Esophagus muscularis mucosa (tissue), 4 donors: ENCODE measurements around the gene GRID1. TPM values are rescaled to one million over a fixed set of nuclear protein-coding genes. Genes with fewer than 3 reads are reported as not detected.
A peak's percentile ranks its signal among the peaks of the same experiment; 100 is the strongest.

Experiments used
- DNase-seq: peaks from one replicate; pipeline ENCODE4 v3.0.0-alpha.2; 2017; ENCODE audit errors: extremely low spot score
- H3K27ac ChIP-seq, 4 donors: fragments of 200-600 bp; sonication (generic); replicated peaks in 1 of 4; 1 replicate in 3 of 4; 2 replicates in 1 of 4; pipeline ENCODE4 v1.5.1; 2016 to 2019; ENCODE audit warnings: mild to moderate bottlenecking in 1 of 4
- H3K27me3 ChIP-seq, 4 donors: fragments of 200-600 bp; sonication (generic); one replicate each; pipeline versions ENCODE4 v1.5.1 to v1.6.0; 2016 to 2019
- H3K36me3 ChIP-seq, 4 donors: fragments of 200-600 bp; sonication (generic); one replicate each; pipeline ENCODE4 v1.5.1; 2016 to 2019
- H3K4me1 ChIP-seq, 4 donors: fragments of 200-600 bp; sonication (generic); one replicate each; pipeline ENCODE4 v1.5.1; 2016 to 2019
- H3K4me3 ChIP-seq, 4 donors: fragments of 200-600 bp; sonication (generic); 1 replicate in 2 of 4; 2 replicates in 2 of 4; pipeline ENCODE4 v1.5.1; 2016 to 2019; ENCODE audit warnings: mild to moderate bottlenecking in 4 of 4, moderate library complexity in 1 of 4
- H3K9me3 ChIP-seq, 4 donors: fragments of 200-600 bp; sonication (generic); 1 replicate in 3 of 4; 2 replicates in 1 of 4; pipeline ENCODE4 v1.5.1; 2016 to 2019
- CTCF ChIP-seq, 3 experiments: fragments of 200-600 bp in 2 of 3; fragments of 450-650 bp in 1 of 3; sonication (generic) in 2 of 3; IDR thresholded peaks; one replicate each; pipeline ENCODE4 v1.5.1; 2017 to 2019; ENCODE audit warnings: antibody characterized with exemption in 3 of 3, mild to moderate bottlenecking in 2 of 3, moderate library complexity in 1 of 3
- EP300 ChIP-seq: sonication (generic); formaldehyde crosslinking; IDR thresholded peaks from one replicate; pipeline ENCODE4 v1.6.1; 2017; ENCODE audit warnings: antibody characterized with exemption
- POLR2A ChIP-seq: fragments of 450-650 bp; IDR thresholded peaks from one replicate; pipeline ENCODE4 v1.6.1; 2017; ENCODE audit warnings: antibody characterized with exemption, moderate library complexity, mild to moderate bottlenecking, low read depth
- POLR2AphosphoS5 ChIP-seq, 2 donors: sonication (generic); formaldehyde crosslinking; IDR thresholded peaks; one replicate each; pipeline ENCODE4 v1.6.1; 2017; ENCODE audit warnings: antibody characterized with exemption in 2 of 2
- WGBS: methylation state at CpG from one replicate; pipeline ENCODE4 v1.1.5; 2018; 5-methylcytosine and 5-hydroxymethylcytosine counted together
- intact Hi-C: fragments of 100-400 bp; cut with DNase I; formaldehyde crosslinking; loops from one replicate; pipeline ENCODE4 v1.15.1; 2023
- total RNA-seq, 4 donors: library from RNA; depleted of rRNA; stranded (reverse); fragments of >200 nt; gene quantifications; one replicate each; pipeline versions ENCODE4 v1.1.0 to v1.2.1, GENCODE V29; 2016

GRID1 gene
- total RNA-seq, 4 donors from 2014 or later = under 0.01 to 1.3 (median 1.1) TPM

- H3K36me3 ChIP-seq = no peaks in the 10 kb centered on the region
- no peak overlapping the region for H3K27ac ChIP-seq
- no peaks in the 10 kb centered on the region for H3K9me3 ChIP-seq
- WGBS = 73% methylated on average over 2 of the region's 2 CpGs
- peak; percentile 83 for DNase-seq
- H3K4me1 ChIP-seq = no peaks in the 10 kb centered on the region
- H3K27me3 ChIP-seq = no peaks in the 10 kb centered on the region
- TF ChIP-seq POLR2AphosphoS5 (IDR thresholded peaks at IDR 0.05) = no peak
- no peak for TF ChIP-seq POLR2A
- no peak for TF ChIP-seq EP300
- TF ChIP-seq CTCF (IDR thresholded peaks at IDR 0.05) = no peak
- intact Hi-C loops = no loop called here
- H3K4me3 ChIP-seq = no peak overlapping the region
Observed at GRCh38 chr10:85978566-85979358, 387.8 kb downstream of the GRID1 start.

- intact Hi-C loops = no loop called here
- TF ChIP-seq EP300 (no peak), POLR2AphosphoS5 (IDR thresholded peaks at IDR 0.05) (no peak), POLR2A (no peak), CTCF (IDR thresholded peaks at IDR 0.05) (no peak)
- no peaks in the 10 kb centered on the region for H3K36me3 ChIP-seq
- no peaks in the 10 kb centered on the region for H3K4me1 ChIP-seq
- H3K9me3 ChIP-seq = no peaks in the 10 kb centered on the region
- H3K27ac ChIP-seq = no peak overlapping the region
- H3K27me3 ChIP-seq = no peaks in the 10 kb centered on the region
- 87% methylated on average over 6 of the region's 6 CpGs for WGBS
- peak; percentile 89 for DNase-seq
- no peak overlapping the region for H3K4me3 ChIP-seq
Observed at GRCh38 chr10:85977642-85978041, 389.0 kb downstream of the GRID1 start.

- intact Hi-C loops = no loop called here
- Histone ChIP-seq H3K9me3 (peaks cover 0 to 6% (median 3%) of the 10 kb centered on the region in 4 donors), H3K4me3 (no peak overlapping the region), H3K27me3 (no peaks in the 10 kb centered on the region), H3K4me1 (no peaks in the 10 kb centered on the region), H3K36me3 (no peaks in the 10 kb centered on the region), H3K27ac (no peak overlapping the region)
- peak; percentile 86 for DNase-seq
- 65% methylated on average over 6 of the region's 6 CpGs for whole genome bisulfite sequencing
- no peak for TF ChIP-seq POLR2A
- no peak for TF ChIP-seq POLR2AphosphoS5 (IDR thresholded peaks at IDR 0.05)
- TF ChIP-seq CTCF (IDR thresholded peaks at IDR 0.05) = no peak
- TF ChIP-seq EP300 = no peak
Observed at GRCh38 chr10:85976267-85976793, 390.3 kb downstream of the GRID1 start.

GRCh38 chr10:85971494-85971893 lies 395.1 kb downstream of the GRID1 start:
- Histone ChIP-seq H3K36me3 (no peaks in the 10 kb centered on the region), H3K9me3 (peaks cover 0 to 12% (median 3%) of the 10 kb centered on the region in 4 donors), H3K27me3 (no peaks in the 10 kb centered on the region), H3K4me3 (no peak overlapping the region), H3K27ac (no peak overlapping the region), H3K4me1 (no peaks in the 10 kb centered on the region)
- TF ChIP-seq CTCF (IDR thresholded peaks at IDR 0.05) (no peak), POLR2A (no peak), POLR2AphosphoS5 (IDR thresholded peaks at IDR 0.05) (no peak), EP300 (no peak)
- intact Hi-C loops = no loop called here
- no peak for DNase-seq
